Astrocyte (in vitro differentiated cells and primary cell): ENCODE measurements around the gene PAK2.

Source experiments
- EZH2 ChIP-seq: IDR thresholded peaks from 2 replicates; pipeline ENCODE4 v1.6.1; 2012; ENCODE audit warnings: mild to moderate bottlenecking, low read length, inconsistent platforms; ENCODE audit not compliant: insufficient read depth
- TF ChIP-seq, protein P1 (sequence below): IDR thresholded peaks from 2 replicates; pipeline ENCODE4 v1.5.1; 2011; ENCODE audit warnings: low read depth, mild to moderate bottlenecking, inconsistent platforms, low read length, moderate library complexity; ENCODE audit not compliant: insufficient read depth

DNA sequence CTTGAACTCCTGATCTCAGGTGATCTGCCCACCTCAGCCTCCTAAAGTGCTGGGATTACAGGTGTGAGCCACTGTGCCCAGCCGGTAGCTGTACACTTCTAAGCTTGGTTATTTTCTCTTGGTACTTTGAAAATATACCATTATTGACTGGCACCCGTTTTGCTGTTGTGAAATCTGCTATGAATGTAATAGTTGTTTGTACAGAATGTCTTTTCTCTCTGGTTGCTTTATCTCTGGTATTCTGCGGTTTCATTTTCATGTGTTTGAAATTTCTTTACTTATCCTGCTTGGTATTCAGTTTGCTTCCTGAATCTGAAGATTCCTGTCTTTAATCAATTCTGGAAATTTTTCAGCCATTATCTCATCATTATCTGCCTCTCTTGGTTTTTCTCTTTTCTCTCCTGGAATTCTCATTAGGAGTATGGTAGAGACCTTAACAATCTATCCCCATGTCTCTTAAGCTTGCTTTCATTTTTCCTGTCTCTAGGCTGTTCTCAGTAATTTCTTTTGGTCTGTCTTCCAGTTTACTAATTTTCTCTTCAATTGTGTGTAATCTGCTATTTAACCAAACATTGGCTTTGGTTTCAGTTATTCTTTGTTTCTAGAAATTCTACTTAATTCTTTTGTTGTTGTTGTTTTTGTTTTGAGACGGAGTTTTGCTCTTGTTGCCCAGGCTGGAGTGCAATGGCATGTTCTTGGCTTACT lies 2.8 kb upstream of the PAK2 start:
- no peak for TF ChIP-seq EZH2
- TF ChIP-seq, protein P1, sequence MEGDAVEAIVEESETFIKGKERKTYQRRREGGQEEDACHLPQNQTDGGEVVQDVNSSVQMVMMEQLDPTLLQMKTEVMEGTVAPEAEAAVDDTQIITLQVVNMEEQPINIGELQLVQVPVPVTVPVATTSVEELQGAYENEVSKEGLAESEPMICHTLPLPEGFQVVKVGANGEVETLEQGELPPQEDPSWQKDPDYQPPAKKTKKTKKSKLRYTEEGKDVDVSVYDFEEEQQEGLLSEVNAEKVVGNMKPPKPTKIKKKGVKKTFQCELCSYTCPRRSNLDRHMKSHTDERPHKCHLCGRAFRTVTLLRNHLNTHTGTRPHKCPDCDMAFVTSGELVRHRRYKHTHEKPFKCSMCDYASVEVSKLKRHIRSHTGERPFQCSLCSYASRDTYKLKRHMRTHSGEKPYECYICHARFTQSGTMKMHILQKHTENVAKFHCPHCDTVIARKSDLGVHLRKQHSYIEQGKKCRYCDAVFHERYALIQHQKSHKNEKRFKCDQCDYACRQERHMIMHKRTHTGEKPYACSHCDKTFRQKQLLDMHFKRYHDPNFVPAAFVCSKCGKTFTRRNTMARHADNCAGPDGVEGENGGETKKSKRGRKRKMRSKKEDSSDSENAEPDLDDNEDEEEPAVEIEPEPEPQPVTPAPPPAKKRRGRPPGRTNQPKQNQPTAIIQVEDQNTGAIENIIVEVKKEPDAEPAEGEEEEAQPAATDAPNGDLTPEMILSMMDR = no peak
